ENCODE measurements around the gene EIF4EBP2. TPM values are rescaled to one million over a fixed set of nuclear protein-coding genes. Genes with fewer than 3 reads are reported as not detected.

Gene EIF4EBP2
- total and polyA plus RNA-seq, 3 donors from 2014 or later = 41.2 to 50.8 (median 50.7) TPM

GRCh38 chr10:70376436-70377378 is 27.2 kb upstream of the EIF4EBP2 start:
- 91 to 94% methylated on average over 10 to 14 of the region's 14 CpGs for WGBS, 2 donors
- intact Hi-C loops (cut with DNase I; ENCODE audit: low total_unique reads) = no loop called here
- Histone ChIP-seq H3K27ac (no peak overlapping the region), H3K36me3 (ENCODE audit: low read depth, missing control alignments) (no peaks in the 10 kb centered on the region), H3K9me3 (no peaks in the 10 kb centered on the region), H3K4me1 (peaks cover 6% of the 10 kb centered on the region), H3K27me3 (no peaks in the 10 kb centered on the region), H3K4me3 (no peak overlapping the region)
- no peak for DNase-seq
- no peak for TF ChIP-seq CTCF (IDR thresholded peaks at IDR 0.05)
- TF ChIP-seq POLR2A (IDR thresholded peaks at IDR 0.05) = no peak

DNA sequence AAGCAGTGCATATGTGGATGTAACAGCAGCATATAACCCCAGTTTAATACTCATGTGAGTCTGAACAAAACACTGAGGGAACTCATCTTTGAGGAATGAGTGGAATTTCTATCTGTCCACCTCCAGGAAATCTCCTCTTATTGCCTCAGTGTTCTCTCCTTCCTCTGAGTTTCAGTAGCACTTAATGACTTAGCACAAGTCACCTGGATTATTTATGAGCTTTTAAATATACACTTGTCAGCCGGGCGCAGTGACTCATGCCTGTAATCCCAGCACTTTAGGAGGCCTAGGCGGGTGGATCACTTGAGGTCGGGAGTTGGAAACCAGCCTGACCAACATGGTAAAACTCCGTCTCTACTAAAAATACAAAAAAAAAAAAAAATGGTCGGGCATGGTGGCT is 25.8 kb upstream of the EIF4EBP2 start:
- Histone ChIP-seq H3K27me3 (no peaks in the 10 kb centered on the region), H3K36me3 (ENCODE audit: low read depth, missing control alignments) (no peaks in the 10 kb centered on the region), H3K27ac (no peak overlapping the region), H3K4me3 (no peak overlapping the region), H3K4me1 (peaks cover 8% of the 10 kb centered on the region), H3K9me3 (no peaks in the 10 kb centered on the region)
- intact Hi-C loops (cut with DNase I; ENCODE audit: low total_unique reads) = no loop called here
- DNase-seq = no peak
- WGBS, 2 donors = 76 to 83% methylated on average over 6 of the region's 6 CpGs
- TF ChIP-seq CTCF (IDR thresholded peaks at IDR 0.05) (no peak), POLR2A (IDR thresholded peaks at IDR 0.05) (no peak)

GRCh38 chr10:70379581-70380176 is 24.3 kb upstream of the EIF4EBP2 start:
- DNase-seq = peak; percentile 31
- H3K36me3 ChIP-seq (ENCODE audit: low read depth, missing control alignments) = no peaks in the 10 kb centered on the region
- no peaks in the 10 kb centered on the region for H3K27me3 ChIP-seq
- H3K27ac ChIP-seq = no peak overlapping the region
- no peaks in the 10 kb centered on the region for H3K9me3 ChIP-seq
- WGBS, 2 donors = 90 to 91% methylated on average over 12 to 14 of the region's 14 CpGs
- H3K4me1 ChIP-seq = peaks cover 8% of the 10 kb centered on the region
- H3K4me3 ChIP-seq = no peak overlapping the region
- intact Hi-C loops (cut with DNase I; ENCODE audit: low total_unique reads) = no loop called here
- TF ChIP-seq POLR2A (IDR thresholded peaks at IDR 0.05) = no peak
- peak in 2 of 3 experiments; percentile 41 to 52 for TF ChIP-seq CTCF (IDR thresholded peaks at IDR 0.05)

- peaks cover 8% of the 10 kb centered on the region for H3K4me1 ChIP-seq
- H3K27me3 ChIP-seq = no peaks in the 10 kb centered on the region
- no peak overlapping the region for H3K27ac ChIP-seq
- H3K9me3 ChIP-seq = no peaks in the 10 kb centered on the region
- 82 to 90% methylated on average over 7 of the region's 7 CpGs for WGBS, 2 donors
- no peak for TF ChIP-seq POLR2A (IDR thresholded peaks at IDR 0.05)
- no peak for TF ChIP-seq CTCF (IDR thresholded peaks at IDR 0.05)
- H3K36me3 ChIP-seq (ENCODE audit: low read depth, missing control alignments) = no peaks in the 10 kb centered on the region
- intact Hi-C loops (cut with DNase I; ENCODE audit: low total_unique reads) = no loop called here
- DNase-seq = no peak
- no peak overlapping the region for H3K4me3 ChIP-seq
Observed at GRCh38 chr10:70380350-70381135, 23.4 kb upstream of the EIF4EBP2 start.
